HG02852 (cell line): ENCODE results near the gene KCNQ5.
"Not testable (repeated sequence)": the region's sequence is repeated elsewhere in the genome, so short reads cannot be mapped to it uniquely, and the experiment has no call there.

ENCODE experiments used
- ATAC-seq: cut with Tn5 transposase; IDR thresholded peaks from one replicate; pipeline ENCODE4 v1.9.1; 2021; ENCODE audit warnings: mild to moderate bottlenecking, moderate library complexity; ENCODE audit not compliant: unreplicated experiment

KCNQ5 gene

GRCh38 chr6:72984189-72984831 is 362.4 kb downstream of the KCNQ5 start:
- not testable (repeated sequence) for ATAC-seq

- no peak for ATAC-seq
Measured at GRCh38 chr6:72984981-72985665, 363.3 kb downstream of the KCNQ5 start.

- ATAC-seq, result no peak
Measured at GRCh38 chr6:72987301-72987700, 365.4 kb downstream of the KCNQ5 start.

- no peak for ATAC-seq
Measured at GRCh38 chr6:72999995-73000394, 378.1 kb downstream of the KCNQ5 start.

- no peak for ATAC-seq
Measured at GRCh38 chr6:73000460-73000859, 378.6 kb downstream of the KCNQ5 start.

- ATAC-seq, result no peak
Measured at GRCh38 chr6:73002588-73002987, 380.7 kb downstream of the KCNQ5 start.

GRCh38 chr6:73003302-73003701 is 381.4 kb downstream of the KCNQ5 start:
- ATAC-seq, result no peak

- ATAC-seq, result no peak
Measured at GRCh38 chr6:73004231-73004630, 382.4 kb downstream of the KCNQ5 start.

GRCh38 chr6:73004861-73005260 is 383.0 kb downstream of the KCNQ5 start:
- no peak for ATAC-seq

GRCh38 chr6:73006146-73006545 is 384.3 kb downstream of the KCNQ5 start:
- no peak for ATAC-seq

GRCh38 chr6:73011945-73012344 is 390.1 kb downstream of the KCNQ5 start:
- no peak for ATAC-seq

GRCh38 chr6:73017476-73017875 is 395.6 kb downstream of the KCNQ5 start:
- ATAC-seq, result no peak

GRCh38 chr6:73024598-73024997 is 402.7 kb downstream of the KCNQ5 start:
- ATAC-seq, result no peak

- ATAC-seq, result no peak
Measured at GRCh38 chr6:73027691-73028090, 405.8 kb downstream of the KCNQ5 start.

GRCh38 chr6:73028124-73028766 is 406.4 kb downstream of the KCNQ5 start:
- no peak for ATAC-seq

GRCh38 chr6:73028893-73029450 is 407.1 kb downstream of the KCNQ5 start:
- no peak for ATAC-seq

- peak; percentile 79 for ATAC-seq
Measured at GRCh38 chr6:73030257-73030656, 408.4 kb downstream of the KCNQ5 start.

GRCh38 chr6:73030791-73031782 is 409.2 kb downstream of the KCNQ5 start:
- no peak for ATAC-seq

- ATAC-seq, result no peak
Measured at GRCh38 chr6:73032586-73032985, 410.7 kb downstream of the KCNQ5 start.

- no peak for ATAC-seq
Measured at GRCh38 chr6:73036689-73037088, 414.8 kb downstream of the KCNQ5 start.

GRCh38 chr6:73041051-73041450 is 419.2 kb downstream of the KCNQ5 start:
- ATAC-seq, result no peak
